Measurements from ENCODE around the gene CTNNA2. TPM values are rescaled to one million over a fixed set of nuclear protein-coding genes. Genes with fewer than 3 reads are reported as not detected.

The CTNNA2 gene
- total RNA-seq, 5 donors from 2014 or later (not counting 1 experiment from before 2014, with no cell fraction given): not detected

GRCh38 chr2:79977792-79978191 is 464.9 kb downstream of the CTNNA2 start:
- no peak overlapping the region for H3K4me3 Mint-ChIP-seq
- CTCF ChIA-PET: no interaction called here
- Histone ChIP-seq H3K9me3 (no peaks in the 10 kb centered on the region), H3K27ac (ENCODE audit: low read length) (no peak overlapping the region), H3K4me3 (ENCODE audit: control insufficient read depth in 1 of 2, extremely low read depth in 1 of 2, low read length in 1 of 2) (no peak overlapping the region), H3K4me1 (ENCODE audit: control insufficient read depth in 1 of 2, extremely low read depth in 1 of 2, insufficient read depth in 2 of 2, low read length in 2 of 2) (no peaks in the 10 kb centered on the region), H3K27me3 (replicated peaks in 1 of 2; ENCODE audit: control insufficient read depth in 2 of 2, extremely low read depth in 1 of 2, insufficient read depth in 2 of 2, low read length in 1 of 2) (no peaks in the 10 kb centered on the region), H3K36me3 (ENCODE audit: control insufficient read depth in 2 of 2, extremely low read depth in 1 of 2, insufficient read depth in 1 of 2, low read length in 1 of 2) (no peaks in the 10 kb centered on the region)
- no peaks in the 10 kb centered on the region for H3K36me3 Mint-ChIP-seq
- whole genome bisulfite sequencing (ENCODE audit: insufficient coverage): no CpG with 5 or more reads among the region's 2 CpGs
- ATAC-seq (replicated peaks in 1 of 4): no peak
- H3K27ac Mint-ChIP-seq: no peak overlapping the region
- peaks cover 0 to 6% (median 3%) of the 10 kb centered on the region in 3 donors for H3K9me3 Mint-ChIP-seq
- H3K4me1 Mint-ChIP-seq: no peaks in the 10 kb centered on the region
- H3K27me3 Mint-ChIP-seq: no peaks in the 10 kb centered on the region
- POLR2A ChIA-PET: no interaction called here
- DNase-seq: no peak

DNA sequence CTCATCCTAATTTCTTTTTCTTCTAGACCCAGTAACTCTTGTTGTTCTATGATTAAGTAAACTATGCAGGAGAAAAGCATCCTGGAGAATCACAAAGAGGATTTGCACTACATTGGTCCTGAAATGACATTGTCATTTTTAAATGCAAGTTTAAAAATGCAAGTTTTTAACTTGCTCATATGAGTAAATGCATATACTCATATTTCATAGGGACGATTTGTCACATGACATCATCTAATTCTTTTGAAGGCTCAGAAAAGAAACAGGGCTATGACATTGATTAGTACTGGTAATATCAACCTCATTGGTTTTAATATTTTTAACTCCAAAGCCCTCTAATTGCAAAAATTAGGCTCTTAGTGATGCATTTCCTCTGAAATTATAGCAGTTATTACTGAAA is 467.3 kb downstream of the CTNNA2 start:
- H3K4me3 Mint-ChIP-seq: no peak overlapping the region
- Histone ChIP-seq H3K9me3 (no peaks in the 10 kb centered on the region), H3K4me3 (ENCODE audit: control insufficient read depth in 1 of 2, extremely low read depth in 1 of 2, low read length in 1 of 2) (no peak overlapping the region), H3K4me1 (ENCODE audit: control insufficient read depth in 1 of 2, extremely low read depth in 1 of 2, insufficient read depth in 2 of 2, low read length in 2 of 2) (no peaks in the 10 kb centered on the region), H3K27me3 (replicated peaks in 1 of 2; ENCODE audit: control insufficient read depth in 2 of 2, extremely low read depth in 1 of 2, insufficient read depth in 2 of 2, low read length in 1 of 2) (no peaks in the 10 kb centered on the region), H3K36me3 (ENCODE audit: control insufficient read depth in 2 of 2, extremely low read depth in 1 of 2, insufficient read depth in 1 of 2, low read length in 1 of 2) (no peaks in the 10 kb centered on the region), H3K27ac (ENCODE audit: low read length) (no peak overlapping the region)
- no peak for ATAC-seq (replicated peaks in 1 of 4)
- peaks cover 0 to 6% (median 4%) of the 10 kb centered on the region in 3 donors for H3K9me3 Mint-ChIP-seq
- H3K27ac Mint-ChIP-seq: no peak overlapping the region
- CTCF ChIA-PET: no interaction called here
- no peaks in the 10 kb centered on the region for H3K36me3 Mint-ChIP-seq
- no peaks in the 10 kb centered on the region for H3K27me3 Mint-ChIP-seq
- H3K4me1 Mint-ChIP-seq: no peaks in the 10 kb centered on the region
- POLR2A ChIA-PET: interaction anchor here in 1 of 2 donors (0.7 kb wide), 1 partner anchor 28 kb away, joined by 3 read pairs; no protein-coding TSS in a partner anchor
- no CpG with 5 or more reads among the region's 1 CpG for WGBS (ENCODE audit: insufficient coverage)
- DNase-seq: no peak

DNA sequence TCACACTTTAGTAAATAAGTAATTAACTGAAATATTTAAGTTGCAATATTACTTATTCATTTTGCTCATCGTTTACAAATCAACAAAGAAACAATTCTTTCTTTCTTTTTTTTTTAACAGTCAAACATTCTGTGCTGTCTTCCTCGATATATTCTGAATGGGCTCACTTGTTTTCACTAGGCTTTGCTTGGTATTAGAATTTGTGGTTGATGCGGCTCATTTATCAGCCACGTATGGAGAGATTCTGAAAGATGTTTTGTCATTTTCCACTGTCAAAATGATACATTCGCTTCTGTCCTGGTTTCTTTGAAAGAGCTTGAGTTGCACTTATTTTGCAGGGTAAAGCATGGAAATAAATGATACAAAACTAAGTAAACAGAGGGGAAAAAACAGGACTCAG is 468.0 kb downstream of the CTNNA2 start:
- Mint-ChIP-seq H3K27me3 (no peaks in the 10 kb centered on the region), H3K4me1 (no peaks in the 10 kb centered on the region), H3K9me3 (peaks cover 0 to 6% (median 0%) of the 10 kb centered on the region in 3 donors), H3K36me3 (no peaks in the 10 kb centered on the region), H3K27ac (no peak overlapping the region), H3K4me3 (no peak overlapping the region)
- CTCF ChIA-PET: no interaction called here
- H3K27me3 ChIP-seq (replicated peaks in 1 of 2; ENCODE audit: control insufficient read depth in 2 of 2, extremely low read depth in 1 of 2, insufficient read depth in 2 of 2, low read length in 1 of 2): no peaks in the 10 kb centered on the region
- no peaks in the 10 kb centered on the region for H3K9me3 ChIP-seq
- no peak for ATAC-seq (replicated peaks in 1 of 4)
- WGBS (ENCODE audit: insufficient coverage): 72% methylated on average over 2 of the region's 5 CpGs
- no peak overlapping the region for H3K4me3 ChIP-seq (ENCODE audit: control insufficient read depth in 1 of 2, extremely low read depth in 1 of 2, low read length in 1 of 2)
- H3K36me3 ChIP-seq (ENCODE audit: control insufficient read depth in 2 of 2, extremely low read depth in 1 of 2, insufficient read depth in 1 of 2, low read length in 1 of 2): no peaks in the 10 kb centered on the region
- H3K27ac ChIP-seq (ENCODE audit: low read length): no peak overlapping the region
- no peak for DNase-seq
- no peaks in the 10 kb centered on the region for H3K4me1 ChIP-seq (ENCODE audit: control insufficient read depth in 1 of 2, extremely low read depth in 1 of 2, insufficient read depth in 2 of 2, low read length in 2 of 2)
- POLR2A ChIA-PET: no interaction called here

DNA sequence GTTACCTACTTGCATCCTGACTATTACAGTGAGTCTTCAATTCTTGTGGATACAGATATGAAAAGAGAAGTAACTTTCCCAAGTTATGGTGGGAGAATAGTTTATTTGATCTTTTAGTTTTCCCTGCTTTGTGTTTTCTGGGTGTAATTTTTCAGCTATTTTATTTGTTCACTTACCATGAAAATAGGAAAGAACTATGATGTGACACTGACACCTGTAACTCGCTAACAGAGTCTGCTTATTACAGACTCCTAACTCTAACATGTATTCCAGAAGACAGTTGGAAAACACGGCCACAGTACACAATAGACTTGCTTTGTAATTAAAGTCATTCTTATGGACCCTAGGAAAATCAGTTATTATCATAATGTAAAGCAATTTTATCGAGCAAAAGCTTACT is 468.5 kb downstream of the CTNNA2 start:
- Histone ChIP-seq H3K27ac (ENCODE audit: low read length) (no peak overlapping the region), H3K36me3 (ENCODE audit: control insufficient read depth in 2 of 2, extremely low read depth in 1 of 2, insufficient read depth in 1 of 2, low read length in 1 of 2) (no peaks in the 10 kb centered on the region), H3K9me3 (no peaks in the 10 kb centered on the region), H3K4me3 (ENCODE audit: control insufficient read depth in 1 of 2, extremely low read depth in 1 of 2, low read length in 1 of 2) (no peak overlapping the region), H3K27me3 (replicated peaks in 1 of 2; ENCODE audit: control insufficient read depth in 2 of 2, extremely low read depth in 1 of 2, insufficient read depth in 2 of 2, low read length in 1 of 2) (no peaks in the 10 kb centered on the region), H3K4me1 (ENCODE audit: control insufficient read depth in 1 of 2, extremely low read depth in 1 of 2, insufficient read depth in 2 of 2, low read length in 2 of 2) (no peaks in the 10 kb centered on the region)
- WGBS (ENCODE audit: insufficient coverage): no CpG with 5 or more reads among the region's 3 CpGs
- Mint-ChIP-seq H3K36me3 (no peaks in the 10 kb centered on the region), H3K4me1 (no peaks in the 10 kb centered on the region), H3K9me3 (peaks cover 0 to 6% (median 0%) of the 10 kb centered on the region in 3 donors), H3K4me3 (no peak overlapping the region), H3K27me3 (no peaks in the 10 kb centered on the region), H3K27ac (no peak overlapping the region)
- ATAC-seq (replicated peaks in 1 of 4) (no peak), DNase-seq (no peak)
- CTCF ChIA-PET: no interaction called here
- POLR2A ChIA-PET: no interaction called here

GRCh38 chr2:79982445-79982844 is 469.6 kb downstream of the CTNNA2 start:
- POLR2A ChIA-PET: no interaction called here
- H3K4me1 Mint-ChIP-seq: no peaks in the 10 kb centered on the region
- H3K27ac ChIP-seq (ENCODE audit: low read length): no peak overlapping the region
- no peaks in the 10 kb centered on the region for H3K9me3 ChIP-seq
- ATAC-seq (replicated peaks in 1 of 4) (no peak), DNase-seq (no peak)
- H3K36me3 ChIP-seq (ENCODE audit: control insufficient read depth in 2 of 2, extremely low read depth in 1 of 2, insufficient read depth in 1 of 2, low read length in 1 of 2): no peaks in the 10 kb centered on the region
- H3K9me3 Mint-ChIP-seq: peaks cover 0 to 6% (median 0%) of the 10 kb centered on the region in 3 donors
- H3K4me1 ChIP-seq (ENCODE audit: control insufficient read depth in 1 of 2, extremely low read depth in 1 of 2, insufficient read depth in 2 of 2, low read length in 2 of 2): no peaks in the 10 kb centered on the region
- H3K4me3 Mint-ChIP-seq: no peak overlapping the region
- no CpG with 5 or more reads among the region's 4 CpGs for WGBS (ENCODE audit: insufficient coverage)
- no peaks in the 10 kb centered on the region for H3K27me3 Mint-ChIP-seq
- H3K27me3 ChIP-seq (replicated peaks in 1 of 2; ENCODE audit: control insufficient read depth in 2 of 2, extremely low read depth in 1 of 2, insufficient read depth in 2 of 2, low read length in 1 of 2): no peaks in the 10 kb centered on the region
- no peak overlapping the region for H3K4me3 ChIP-seq (ENCODE audit: control insufficient read depth in 1 of 2, extremely low read depth in 1 of 2, low read length in 1 of 2)
- H3K27ac Mint-ChIP-seq: no peak overlapping the region
- no peaks in the 10 kb centered on the region for H3K36me3 Mint-ChIP-seq
- CTCF ChIA-PET: no interaction called here

DNA sequence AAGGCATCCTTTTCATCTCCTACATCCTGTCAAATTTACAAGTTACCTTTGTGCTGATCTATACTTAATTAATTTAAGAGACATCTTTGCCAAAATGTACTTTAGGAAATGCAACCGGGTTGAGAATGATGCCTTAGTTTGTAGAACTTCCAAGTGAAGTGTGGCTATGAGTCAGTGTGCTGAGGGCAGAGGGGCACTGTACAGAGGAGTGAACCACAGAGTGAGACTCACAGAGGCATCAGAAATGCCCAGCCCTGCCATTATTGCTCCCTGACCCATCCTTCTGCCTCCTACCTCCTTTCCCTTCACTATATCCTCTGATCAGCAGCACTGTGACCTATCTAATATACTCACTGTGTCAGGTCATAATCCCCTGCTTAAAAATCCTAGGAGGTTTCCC is 471.6 kb downstream of the CTNNA2 start:
- Histone ChIP-seq H3K4me1 (ENCODE audit: control insufficient read depth in 1 of 2, extremely low read depth in 1 of 2, insufficient read depth in 2 of 2, low read length in 2 of 2) (no peaks in the 10 kb centered on the region), H3K27ac (ENCODE audit: low read length) (no peak overlapping the region), H3K9me3 (no peaks in the 10 kb centered on the region), H3K36me3 (ENCODE audit: control insufficient read depth in 2 of 2, extremely low read depth in 1 of 2, insufficient read depth in 1 of 2, low read length in 1 of 2) (no peaks in the 10 kb centered on the region), H3K4me3 (ENCODE audit: control insufficient read depth in 1 of 2, extremely low read depth in 1 of 2, low read length in 1 of 2) (no peak overlapping the region), H3K27me3 (replicated peaks in 1 of 2; ENCODE audit: control insufficient read depth in 2 of 2, extremely low read depth in 1 of 2, insufficient read depth in 2 of 2, low read length in 1 of 2) (no peaks in the 10 kb centered on the region)
- ChIA-PET CTCF (no interaction called here), POLR2A (no interaction called here)
- Mint-ChIP-seq H3K27me3 (no peaks in the 10 kb centered on the region), H3K4me1 (no peaks in the 10 kb centered on the region), H3K9me3 (peaks cover 0 to 6% (median 0%) of the 10 kb centered on the region in 3 donors), H3K4me3 (no peak overlapping the region), H3K27ac (no peak overlapping the region), H3K36me3 (no peaks in the 10 kb centered on the region)
- DNase-seq: no peak
- ATAC-seq (replicated peaks in 1 of 4): no peak
- no CpG with 5 or more reads among the region's 1 CpG for WGBS (ENCODE audit: insufficient coverage)

- H3K4me3 Mint-ChIP-seq: no peak overlapping the region
- Histone ChIP-seq H3K9me3 (no peaks in the 10 kb centered on the region), H3K4me3 (ENCODE audit: control insufficient read depth in 1 of 2, extremely low read depth in 1 of 2, low read length in 1 of 2) (no peak overlapping the region), H3K36me3 (ENCODE audit: control insufficient read depth in 2 of 2, extremely low read depth in 1 of 2, insufficient read depth in 1 of 2, low read length in 1 of 2) (no peaks in the 10 kb centered on the region), H3K27me3 (replicated peaks in 1 of 2; ENCODE audit: control insufficient read depth in 2 of 2, extremely low read depth in 1 of 2, insufficient read depth in 2 of 2, low read length in 1 of 2) (no peaks in the 10 kb centered on the region), H3K4me1 (ENCODE audit: control insufficient read depth in 1 of 2, extremely low read depth in 1 of 2, insufficient read depth in 2 of 2, low read length in 2 of 2) (no peaks in the 10 kb centered on the region), H3K27ac (ENCODE audit: low read length) (no peak overlapping the region)
- ChIA-PET POLR2A (no interaction called here), CTCF (no interaction called here)
- 78% methylated on average over 2 of the region's 3 CpGs for WGBS (ENCODE audit: insufficient coverage)
- H3K27me3 Mint-ChIP-seq: no peaks in the 10 kb centered on the region
- peaks cover 0 to 6% (median 0%) of the 10 kb centered on the region in 3 donors for H3K9me3 Mint-ChIP-seq
- no peaks in the 10 kb centered on the region for H3K36me3 Mint-ChIP-seq
- H3K27ac Mint-ChIP-seq: no peak overlapping the region
- no peaks in the 10 kb centered on the region for H3K4me1 Mint-ChIP-seq
- ATAC-seq (replicated peaks in 1 of 4) (no peak), DNase-seq (no peak)
Observed at GRCh38 chr2:79985145-79985544, 472.3 kb downstream of the CTNNA2 start.
